Erythroblast (primary cell): ENCODE data around the gene PCNT.

Source experiments
- GATA1 ChIP-seq: IDR thresholded peaks from 2 replicates; pipeline ENCODE4 v1.6.1; 2011; ENCODE audit warnings: low read depth, mild to moderate bottlenecking, control low read depth, low read length, moderate library complexity
- POLR2A ChIP-seq: IDR thresholded peaks from 2 replicates; pipeline ENCODE4 v1.6.1; 2011; ENCODE audit warnings: mild to moderate bottlenecking, low read length

DNA sequence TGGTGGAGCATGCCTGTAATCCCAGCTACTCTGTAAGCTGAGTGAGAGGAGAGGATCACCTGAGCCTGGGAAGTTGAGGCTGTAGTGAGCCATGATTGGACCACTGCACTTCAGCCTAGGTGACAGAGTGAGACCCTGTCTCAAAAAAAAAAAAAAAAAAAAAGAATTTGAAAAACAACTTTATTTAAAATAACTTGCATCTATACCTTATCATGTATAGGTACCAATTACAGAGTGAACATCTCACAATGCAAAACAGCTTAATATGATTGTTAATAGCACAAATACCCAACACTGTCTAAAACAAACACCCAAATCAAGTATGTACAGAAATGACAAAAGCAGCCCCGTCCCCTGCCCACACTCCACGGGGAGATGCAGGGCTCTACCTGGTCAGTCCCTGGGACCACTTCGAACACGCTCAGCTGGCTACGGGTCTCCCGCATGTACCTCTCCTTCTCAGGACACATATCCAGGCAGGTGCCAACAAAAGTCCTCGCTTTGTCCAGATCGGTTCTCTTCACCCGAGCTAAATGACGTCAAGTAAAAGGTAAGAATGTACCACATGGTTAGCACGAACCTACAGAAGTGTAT lies 49.1 kb upstream of the PCNT start:
- TF ChIP-seq POLR2A (no peak), GATA1 (no peak)
